Activated naive CD8-positive, alpha-beta T cell treated with anti-CD3 and anti-CD28 coated beads, Interleukin-2, amount 50 U/mL, for 24 hours (primary cell): ENCODE measurements around the gene A1BG.
"Not testable (repeated sequence)": the region's sequence is repeated elsewhere in the genome, so short reads cannot be mapped to it uniquely, and the experiment has no call there.

ENCODE experiments used
- ATAC-seq: fragments of 150-1000 bp; cut with Tn5 transposase; one replicate; pipeline ENCODE4 v1.10.0; 2021
- DNase-seq: peaks from one replicate; pipeline ENCODE4 v3.0.0; 2021
- H3K27ac Mint-ChIP-seq: one replicate; pipeline ENCODE4 v1.8.0; 2021; ENCODE audit warnings: mild to moderate bottlenecking, mixed read lengths
- H3K27me3 Mint-ChIP-seq: one replicate; pipeline ENCODE4 v1.8.0; 2021; ENCODE audit warnings: mixed read lengths
- H3K36me3 Mint-ChIP-seq: one replicate; pipeline ENCODE4 v1.8.0; 2021; ENCODE audit warnings: low read depth, mixed read lengths
- H3K4me1 Mint-ChIP-seq: one replicate; pipeline ENCODE4 v1.8.0; 2021; ENCODE audit warnings: mixed read lengths
- H3K4me3 Mint-ChIP-seq: one replicate; pipeline ENCODE4 v1.8.0; 2021; ENCODE audit warnings: mild to moderate bottlenecking, moderate library complexity, mixed read lengths
- H3K9me3 Mint-ChIP-seq: one replicate; pipeline ENCODE4 v1.8.0; 2021; ENCODE audit warnings: mixed read lengths

A1BG gene

DNA sequence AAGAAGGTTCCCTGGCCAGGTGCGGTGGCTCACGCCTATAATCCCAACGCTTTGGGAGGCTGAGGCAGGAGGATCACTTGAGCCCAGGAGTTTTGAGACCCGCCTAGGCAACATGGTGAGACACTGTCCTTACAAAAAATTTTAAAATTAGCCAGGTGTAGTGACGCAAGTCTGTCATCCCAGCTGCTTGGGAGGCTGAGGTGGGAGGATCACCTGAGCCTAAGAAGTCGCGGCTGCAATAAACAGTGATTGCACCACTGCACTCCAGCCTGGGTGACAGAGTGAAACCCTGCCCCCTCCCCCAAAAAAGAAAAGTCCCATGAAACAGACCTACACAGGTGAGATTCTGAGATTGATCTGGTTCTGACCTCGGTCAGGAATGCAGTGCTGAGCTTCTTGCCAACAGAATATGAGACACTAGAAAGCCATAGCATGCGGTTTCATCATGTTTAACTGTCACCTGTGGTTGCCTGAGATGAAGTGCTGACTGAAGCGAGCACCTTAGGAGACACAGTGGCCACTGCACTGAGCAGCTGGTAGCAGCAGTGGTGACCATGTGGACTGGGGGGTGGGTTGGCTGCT is 2.0 kb upstream of the A1BG start:
- Mint-ChIP-seq H3K4me3 (no peak overlapping the region), H3K36me3 (peaks cover 7% of the 10 kb centered on the region), H3K9me3 (no peaks in the 10 kb centered on the region), H3K27ac (no peak overlapping the region), H3K27me3 (no peaks in the 10 kb centered on the region), H3K4me1 (peaks cover 12% of the 10 kb centered on the region)
- ATAC-seq (no peak), DNase-seq (no peak)

DNA sequence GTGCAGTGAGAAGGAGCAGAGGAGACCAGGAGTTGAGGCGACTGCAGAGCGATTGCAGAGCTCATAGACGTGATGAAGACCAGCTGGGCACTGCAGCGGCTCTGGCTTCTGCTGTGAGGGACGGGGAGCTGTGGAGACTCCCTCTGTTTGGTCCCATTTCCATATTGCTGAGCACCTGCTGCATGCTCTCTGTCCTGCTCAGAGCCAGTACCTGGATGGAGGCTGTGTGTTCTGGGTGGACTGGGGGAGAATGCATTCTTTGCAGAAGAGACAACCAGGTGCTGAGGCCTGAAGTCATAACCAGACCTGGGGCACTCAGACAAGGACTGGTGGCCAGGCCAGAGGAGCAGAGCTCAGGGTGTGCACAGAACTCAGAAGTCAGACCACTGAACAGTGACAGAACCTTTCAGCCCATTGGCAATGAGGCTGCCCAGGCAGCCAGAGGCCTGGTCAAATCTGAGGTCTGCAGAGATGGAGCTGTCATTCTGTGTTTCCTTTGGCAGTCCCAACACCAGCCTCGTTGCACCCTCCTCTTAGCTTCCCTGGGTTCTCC is 1.3 kb upstream of the A1BG start:
- peaks cover 14% of the 10 kb centered on the region for H3K4me1 Mint-ChIP-seq
- no peak for ATAC-seq
- DNase-seq, result no peak
- H3K36me3 Mint-ChIP-seq, result peaks cover 10% of the 10 kb centered on the region
- H3K9me3 Mint-ChIP-seq, result no peaks in the 10 kb centered on the region
- H3K27ac Mint-ChIP-seq, result no peak overlapping the region
- no peak overlapping the region for H3K4me3 Mint-ChIP-seq
- H3K27me3 Mint-ChIP-seq, result no peaks in the 10 kb centered on the region

DNA sequence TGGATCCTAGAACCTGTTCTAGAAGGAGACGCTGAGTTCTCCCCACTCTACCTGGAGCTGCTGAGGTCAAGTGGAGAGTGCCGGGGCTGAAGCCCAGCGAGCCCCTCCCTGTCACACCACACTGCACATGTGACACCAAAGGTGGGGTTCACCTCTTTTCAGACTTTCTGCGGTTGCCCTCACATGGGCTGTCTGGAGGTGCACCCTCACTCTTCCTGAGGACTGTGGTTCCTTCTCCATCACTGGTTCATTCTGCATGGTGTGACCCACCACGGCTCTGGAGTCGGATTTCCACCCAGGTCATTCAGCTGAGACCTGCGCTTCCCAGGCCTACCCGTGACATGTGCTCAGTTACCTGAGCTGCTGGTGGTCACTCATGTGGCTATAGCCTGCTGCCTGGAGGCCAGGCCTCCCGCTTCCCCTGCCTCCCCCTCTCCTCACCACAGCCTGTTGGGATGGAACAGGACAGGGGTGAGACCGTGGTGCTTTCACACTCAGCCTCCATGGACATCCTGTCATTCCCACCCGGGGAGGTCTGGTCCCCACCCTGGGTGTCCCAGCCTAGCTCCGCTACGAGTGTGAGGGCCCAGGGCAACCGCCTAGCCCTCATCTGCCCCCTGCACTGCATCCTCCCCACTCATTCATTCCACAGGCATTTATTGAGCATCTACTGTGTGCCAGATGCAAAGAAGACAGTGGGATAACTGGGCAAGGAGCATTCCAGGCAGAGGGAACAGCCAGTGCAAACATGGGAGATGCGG is 605 bp upstream of the A1BG start:
- no peak overlapping the region for H3K4me3 Mint-ChIP-seq
- peaks cover 17% of the 10 kb centered on the region for H3K4me1 Mint-ChIP-seq
- DNase-seq (no peak), ATAC-seq (no peak)
- H3K36me3 Mint-ChIP-seq, result peaks cover 12% of the 10 kb centered on the region
- H3K27ac Mint-ChIP-seq, result no peak overlapping the region
- H3K9me3 Mint-ChIP-seq, result no peaks in the 10 kb centered on the region
- H3K27me3 Mint-ChIP-seq, result no peaks in the 10 kb centered on the region

DNA sequence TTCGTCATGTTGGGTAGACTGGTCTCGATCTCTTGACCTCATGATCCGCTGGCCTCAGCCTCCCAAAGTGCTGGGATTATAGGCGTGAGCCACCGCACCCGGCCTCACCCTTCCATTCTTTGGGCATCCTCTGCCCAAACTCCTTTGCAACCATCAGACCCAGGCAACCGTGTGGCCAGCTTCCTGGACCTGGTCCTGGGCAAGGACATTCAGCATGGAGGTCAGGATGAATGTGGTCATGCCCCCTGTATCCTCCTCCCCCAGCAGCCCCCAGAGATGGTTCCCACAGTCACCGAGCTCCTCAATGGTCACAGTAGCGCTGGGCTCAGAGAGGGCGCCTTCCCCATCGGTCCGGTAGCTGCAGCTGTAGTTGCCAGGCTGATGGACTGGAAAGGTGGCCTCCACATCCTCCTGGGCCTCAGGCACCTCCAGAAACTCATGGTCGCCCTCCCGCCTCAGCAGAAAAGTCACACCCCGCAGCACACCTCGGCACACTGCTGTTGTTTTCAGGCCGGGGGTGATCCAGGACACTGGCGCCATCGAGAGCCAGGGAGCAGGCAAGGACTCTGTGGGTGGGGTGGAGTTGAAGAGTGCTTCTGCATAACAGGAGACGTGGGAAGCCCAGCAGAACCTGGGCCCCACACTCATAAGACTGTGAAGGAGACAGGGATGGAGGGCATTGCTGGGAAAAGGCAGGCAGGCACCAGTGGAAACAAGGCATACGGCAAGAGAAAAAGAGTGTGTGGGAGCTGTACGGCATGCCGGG is 1.1 kb downstream of the A1BG start:
- no peak overlapping the region for H3K4me3 Mint-ChIP-seq
- H3K4me1 Mint-ChIP-seq, result peaks cover 28% of the 10 kb centered on the region
- ATAC-seq (no peak), DNase-seq (no peak)
- no peaks in the 10 kb centered on the region for H3K27me3 Mint-ChIP-seq
- no peaks in the 10 kb centered on the region for H3K9me3 Mint-ChIP-seq
- no peak overlapping the region for H3K27ac Mint-ChIP-seq
- peaks cover 12% of the 10 kb centered on the region for H3K36me3 Mint-ChIP-seq

DNA sequence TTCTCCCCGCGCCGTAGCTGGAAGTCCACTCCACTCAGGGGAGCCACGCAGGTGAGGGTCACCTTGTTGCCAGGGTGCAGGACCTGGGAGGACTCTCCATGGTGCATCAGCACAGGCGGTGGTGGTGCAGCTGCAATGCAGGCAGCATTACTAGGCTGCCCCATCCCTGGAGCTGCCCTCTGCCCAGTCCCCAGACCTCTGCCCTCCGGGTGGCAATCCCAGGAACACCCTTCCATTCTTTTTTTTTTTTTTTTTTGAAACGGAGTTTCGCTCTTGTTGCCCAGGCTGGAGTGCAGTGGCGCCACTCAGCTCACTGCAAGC is 1.8 kb downstream of the A1BG start:
- Mint-ChIP-seq H3K36me3 (peaks cover 12% of the 10 kb centered on the region), H3K27ac (no peak overlapping the region), H3K4me3 (no peak overlapping the region), H3K4me1 (peaks cover 26% of the 10 kb centered on the region), H3K9me3 (no peaks in the 10 kb centered on the region), H3K27me3 (no peaks in the 10 kb centered on the region)
- ATAC-seq, result no peak
- DNase-seq, result no peak

DNA sequence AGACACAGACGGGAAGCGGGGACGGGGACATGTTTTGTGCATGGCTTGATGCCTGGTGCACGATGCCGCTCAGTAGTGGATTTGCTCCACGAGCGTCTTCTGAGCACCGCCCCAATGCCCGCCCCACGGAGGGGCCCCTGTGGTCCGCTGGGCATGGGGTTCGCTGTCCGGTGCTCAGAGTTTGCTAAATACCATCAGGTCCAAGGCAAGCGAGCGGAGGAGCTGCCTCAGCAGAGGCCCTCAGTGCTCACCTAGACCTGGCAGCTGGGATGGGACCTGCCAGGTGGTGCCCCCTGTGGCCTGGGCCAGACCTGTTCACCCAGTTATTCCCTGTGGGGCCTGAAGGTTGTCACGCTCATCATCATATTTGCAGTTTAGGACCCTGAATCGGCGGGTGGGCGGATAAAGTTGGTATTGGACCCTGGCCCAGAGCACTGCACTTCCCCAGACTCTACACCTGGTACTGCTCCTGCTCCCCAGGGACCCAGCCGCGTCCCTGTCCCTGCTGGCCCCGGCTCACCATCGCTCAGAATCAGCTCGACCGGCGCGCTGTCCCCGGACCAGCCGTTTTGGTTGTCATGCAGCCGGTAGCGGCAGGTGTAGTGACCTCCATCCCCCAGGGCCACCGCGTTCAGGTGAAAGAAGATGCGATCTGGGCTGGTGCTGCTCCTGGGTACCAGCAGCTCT is 2.3 kb downstream of the A1BG start:
- no peaks in the 10 kb centered on the region for H3K9me3 Mint-ChIP-seq
- ATAC-seq, result no peak
- peaks cover 29% of the 10 kb centered on the region for H3K4me1 Mint-ChIP-seq
- DNase-seq, result no peak
- no peaks in the 10 kb centered on the region for H3K27me3 Mint-ChIP-seq
- peaks cover 12% of the 10 kb centered on the region for H3K36me3 Mint-ChIP-seq
- H3K4me3 Mint-ChIP-seq, result no peak overlapping the region
- no peak overlapping the region for H3K27ac Mint-ChIP-seq

DNA sequence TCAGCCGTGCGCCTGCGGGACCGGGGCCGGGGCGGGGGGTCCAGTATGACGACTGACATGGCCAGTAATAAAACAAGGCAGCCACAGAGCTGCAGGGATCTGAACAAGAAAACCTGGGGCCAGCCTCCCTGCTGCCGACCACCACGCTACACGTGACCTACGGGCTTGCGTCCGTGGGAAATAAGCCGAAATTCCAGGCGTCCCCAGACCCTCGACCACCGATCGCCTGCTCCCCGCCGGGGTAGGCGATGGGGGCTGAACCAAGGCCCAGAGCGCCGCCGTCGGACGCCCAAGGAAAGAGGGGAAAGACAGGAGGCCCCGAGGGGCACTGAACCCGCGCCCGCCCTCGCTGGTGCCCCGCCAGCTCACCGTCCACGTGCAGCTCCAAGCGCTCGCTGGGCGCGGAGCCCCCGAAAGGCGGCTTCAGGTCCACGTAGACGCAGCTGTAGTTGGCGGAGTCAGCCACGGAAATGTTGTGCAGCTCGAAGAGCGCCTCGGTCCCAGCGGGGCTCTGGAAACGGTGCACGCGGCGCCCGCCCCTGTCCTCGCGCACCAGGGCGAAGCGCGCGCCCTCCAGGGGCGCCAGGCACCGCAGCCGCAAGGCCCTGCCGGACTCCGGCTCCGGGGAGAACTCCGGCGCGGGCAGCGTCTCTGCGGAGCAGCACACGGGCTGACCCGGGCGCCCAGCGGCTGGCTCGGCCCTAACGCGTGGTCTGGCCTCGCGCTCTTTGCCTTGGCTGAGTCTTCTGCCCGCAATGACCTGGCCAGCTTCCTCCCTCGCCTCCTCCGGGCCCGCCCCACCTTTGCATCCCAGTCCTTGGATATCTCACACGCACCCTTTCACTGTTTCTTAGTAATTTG is 3.1 kb downstream of the A1BG start:
- no peak overlapping the region for H3K27ac Mint-ChIP-seq
- peaks cover 14% of the 10 kb centered on the region for H3K36me3 Mint-ChIP-seq
- H3K4me1 Mint-ChIP-seq, result peaks cover 30% of the 10 kb centered on the region
- no peak overlapping the region for H3K4me3 Mint-ChIP-seq
- no peaks in the 10 kb centered on the region for H3K9me3 Mint-ChIP-seq
- H3K27me3 Mint-ChIP-seq, result no peaks in the 10 kb centered on the region
- ATAC-seq (no peak), DNase-seq (no peak)

DNA sequence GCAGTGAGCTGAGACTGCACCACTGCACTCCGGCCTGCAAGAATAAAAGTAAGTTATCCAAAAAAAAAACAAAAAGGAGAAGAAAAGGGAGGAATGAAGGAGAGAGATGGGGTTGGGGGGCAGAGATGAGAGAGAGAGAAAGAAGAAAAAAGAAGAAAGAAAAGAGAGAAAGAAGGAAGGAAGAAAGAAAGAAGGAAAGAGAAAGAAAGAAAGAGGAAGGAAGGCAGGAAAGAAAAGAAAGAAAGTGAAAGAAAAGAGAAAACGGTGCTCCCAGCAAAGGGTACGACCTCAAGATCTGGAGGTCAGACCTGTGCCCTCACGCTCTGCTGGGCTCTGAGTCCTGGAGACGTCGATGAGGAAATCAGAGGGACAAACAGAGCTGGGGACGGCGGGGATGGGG is 3.7 kb downstream of the A1BG start:
- Mint-ChIP-seq H3K27ac (peak overlapping the region; percentile 14), H3K4me1 (peaks cover 30% of the 10 kb centered on the region), H3K36me3 (peaks cover 14% of the 10 kb centered on the region), H3K9me3 (no peaks in the 10 kb centered on the region), H3K4me3 (peak overlapping the region; percentile 49), H3K27me3 (no peaks in the 10 kb centered on the region)
- no peak for ATAC-seq
- no peak for DNase-seq

DNA sequence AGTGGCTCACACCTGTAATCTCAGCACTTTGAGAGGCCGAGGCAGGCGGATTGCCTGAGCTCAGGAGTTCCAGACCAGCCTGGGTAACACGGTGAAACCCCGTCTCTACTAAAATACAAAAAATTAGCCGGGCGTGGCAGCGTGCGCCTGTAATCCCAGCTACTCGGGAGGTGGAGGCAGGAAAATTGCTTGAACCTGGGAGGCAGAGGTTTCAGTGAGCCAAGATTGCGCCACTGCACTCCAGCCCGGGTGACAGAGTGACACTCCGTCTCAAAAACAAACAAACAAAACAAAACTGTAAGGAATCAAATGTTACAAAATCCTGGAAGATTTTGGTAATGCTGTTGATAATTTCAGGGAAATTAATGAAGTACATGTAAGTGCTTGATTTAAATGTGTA is 5.2 kb downstream of the A1BG start:
- Mint-ChIP-seq H3K4me3 (peak overlapping the region; percentile 94), H3K36me3 (peaks cover 14% of the 10 kb centered on the region), H3K4me1 (peaks cover 30% of the 10 kb centered on the region), H3K27ac (peak overlapping the region; percentile 82)
- H3K9me3 Mint-ChIP-seq, DNase-seq, H3K27me3 Mint-ChIP-seq, ATAC-seq: not testable (repeated sequence)

DNA sequence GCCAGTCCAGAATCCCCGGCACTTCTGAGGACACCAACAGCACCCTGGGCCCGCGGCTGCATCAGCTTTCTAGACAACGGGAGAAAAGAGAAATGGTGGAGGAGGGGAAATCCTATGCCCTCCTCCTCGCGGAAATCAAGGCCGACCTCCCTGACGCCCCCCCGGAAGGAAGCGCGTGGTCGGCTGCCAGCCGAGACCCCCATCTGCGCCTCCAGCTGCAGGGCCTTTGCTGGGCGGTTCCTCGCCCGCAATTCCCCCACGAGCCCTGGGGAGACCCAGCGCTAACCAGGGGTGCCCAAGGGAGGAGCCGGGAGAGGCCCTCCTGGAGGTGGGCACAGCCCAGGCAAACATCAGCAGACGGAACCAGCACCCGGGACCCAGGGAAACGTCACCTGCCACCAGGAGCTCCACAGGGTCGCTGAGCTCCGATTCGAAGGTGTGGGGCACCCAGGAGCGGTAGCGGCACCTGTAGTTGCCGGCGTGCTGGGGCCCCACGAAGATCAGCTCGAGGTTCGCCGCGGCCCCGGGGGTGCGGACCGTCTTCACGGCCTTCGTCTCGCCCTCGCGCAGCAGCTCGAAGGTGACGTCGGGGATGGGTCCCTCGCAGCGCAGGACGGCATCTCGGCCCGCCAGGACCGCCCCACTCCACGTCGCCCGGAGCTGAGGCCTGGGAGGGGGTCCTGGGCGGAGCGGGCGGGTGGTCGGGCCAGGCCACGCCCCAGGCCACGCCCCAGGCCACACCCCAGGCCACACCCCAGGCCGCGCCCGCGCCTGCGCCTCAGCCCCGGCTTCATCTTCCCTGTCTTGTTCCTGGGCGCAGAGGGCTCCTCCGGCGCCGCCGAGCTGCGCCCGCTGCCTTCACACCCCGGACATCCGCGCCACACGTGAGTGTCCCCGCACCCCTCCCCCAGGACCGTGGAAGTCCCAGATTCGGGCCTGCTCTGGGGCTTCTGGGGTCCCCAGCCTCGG is 6.0 kb downstream of the A1BG start:
- Mint-ChIP-seq H3K4me1 (peaks cover 30% of the 10 kb centered on the region), H3K9me3 (no peaks in the 10 kb centered on the region), H3K27ac (peak overlapping the region; percentile 82), H3K4me3 (peak overlapping the region; percentile 94), H3K36me3 (peaks cover 15% of the 10 kb centered on the region), H3K27me3 (no peaks in the 10 kb centered on the region)
- DNase-seq, result peak; percentile 77
- ATAC-seq, result peak; percentile 88

DNA sequence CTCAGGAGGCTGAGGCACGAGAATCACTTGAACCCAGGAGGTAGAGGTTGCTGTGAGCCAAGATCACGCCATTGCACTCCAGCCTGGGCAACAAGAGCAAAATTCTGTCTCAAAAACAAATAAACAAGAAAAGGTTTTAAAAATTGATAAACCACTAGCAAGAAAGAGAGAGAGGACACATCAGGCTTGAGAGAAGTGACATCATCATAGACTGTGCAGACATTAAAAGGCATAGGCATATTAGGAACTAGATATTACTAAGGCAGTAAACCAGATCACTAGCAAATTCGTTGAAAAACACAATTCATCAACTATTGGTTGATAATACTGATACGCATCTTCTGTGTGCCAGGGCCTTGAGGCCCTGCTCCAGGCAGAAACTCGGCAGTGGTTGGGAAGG is 7.7 kb downstream of the A1BG start:
- Mint-ChIP-seq H3K4me1 (peaks cover 28% of the 10 kb centered on the region), H3K4me3 (peak overlapping the region; percentile 94), H3K36me3 (peaks cover 15% of the 10 kb centered on the region), H3K27me3 (no peaks in the 10 kb centered on the region), H3K27ac (peak overlapping the region; percentile 25), H3K9me3 (no peaks in the 10 kb centered on the region)
- no peak for ATAC-seq
- no peak for DNase-seq

DNA sequence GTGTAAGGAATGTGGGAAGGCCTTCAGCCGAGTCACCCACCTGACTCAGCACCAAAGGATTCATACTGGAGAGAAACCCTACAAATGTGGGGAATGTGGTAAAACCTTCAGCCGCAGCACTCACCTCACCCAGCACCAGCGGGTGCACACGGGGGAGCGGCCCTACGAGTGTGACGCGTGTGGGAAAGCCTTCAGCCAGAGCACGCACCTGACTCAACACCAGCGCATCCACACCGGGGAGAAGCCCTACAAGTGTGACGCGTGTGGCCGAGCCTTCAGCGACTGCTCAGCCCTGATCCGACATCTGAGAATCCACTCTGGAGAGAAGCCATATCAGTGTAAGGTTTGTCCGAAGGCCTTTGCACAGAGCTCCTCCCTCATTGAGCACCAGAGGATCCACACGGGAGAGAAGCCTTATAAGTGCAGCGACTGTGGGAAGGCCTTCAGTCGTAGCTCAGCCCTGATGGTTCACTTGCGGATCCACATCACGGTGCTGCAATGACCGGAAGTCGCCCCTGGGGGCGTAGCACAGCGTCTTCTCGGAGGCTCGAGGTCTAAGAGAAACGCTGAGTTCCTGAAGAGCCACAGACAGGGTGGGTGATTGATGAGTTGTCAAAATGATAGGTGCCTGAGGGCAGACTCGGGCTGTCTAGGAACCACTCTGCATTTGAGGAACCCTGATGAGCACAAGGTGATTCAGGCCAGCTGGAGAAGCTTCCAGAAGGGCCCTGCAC is 14.3 kb downstream of the A1BG start:
- DNase-seq (no peak), ATAC-seq (no peak)
- no peak overlapping the region for H3K4me3 Mint-ChIP-seq
- H3K36me3 Mint-ChIP-seq, result peaks cover 35% of the 10 kb centered on the region
- no peaks in the 10 kb centered on the region for H3K9me3 Mint-ChIP-seq
- H3K27ac Mint-ChIP-seq, result no peak overlapping the region
- peaks cover 4% of the 10 kb centered on the region for H3K4me1 Mint-ChIP-seq
- H3K27me3 Mint-ChIP-seq, result no peaks in the 10 kb centered on the region
